HL-60 (cell line): ENCODE measurements around the gene PGLYRP1.
A peak's percentile ranks its signal among the peaks of the same experiment; 100 is the strongest.

Experiments used
- DNase-seq, 2 experiments: peaks; one replicate each; pipeline ENCODE4 v3.0.0-alpha.2; 2010 to 2020; ENCODE audit warnings: low read depth in 1 of 2, low spot score in 1 of 2
- H3K27ac ChIP-seq: fragments of 250-450 bp; sonication (Bioruptor Pico); replicated peaks from 2 replicates; pipeline ENCODE4 v1.5.1; 2020; ENCODE audit warnings: mild to moderate bottlenecking, moderate library complexity
- H3K27me3 ChIP-seq: fragments of 250-450 bp; sonication (Bioruptor Pico); 2 replicates; pipeline ENCODE4 v1.5.1; 2021; ENCODE audit warnings: mild to moderate bottlenecking, moderate library complexity; ENCODE audit not compliant: insufficient read depth, poor library complexity, severe bottlenecking
- H3K4me3 ChIP-seq: replicated peaks from 2 replicates; pipeline ENCODE4 v1.5.1; 2011; ENCODE audit warnings: mild to moderate bottlenecking, control low read depth, low read length; ENCODE audit not compliant: insufficient read depth
- GABPA ChIP-seq: IDR thresholded peaks from 2 replicates; pipeline ENCODE4 v1.6.1; 2012; ENCODE audit warnings: low read depth
- POLR2AphosphoS5 ChIP-seq: IDR thresholded peaks from 2 replicates; pipeline ENCODE4 v1.6.1; 2012; ENCODE audit warnings: low read depth
- REST ChIP-seq: IDR thresholded peaks from 2 replicates; pipeline ENCODE4 v1.6.1; 2012; ENCODE audit warnings: low read depth; ENCODE audit not compliant: insufficient replicate concordance
- SPI1 ChIP-seq: IDR thresholded peaks from 2 replicates; pipeline ENCODE4 v1.6.1; 2012; ENCODE audit warnings: low read depth, mild to moderate bottlenecking, borderline replicate concordance
- TF ChIP-seq, protein P1 (sequence below): IDR thresholded peaks from one replicate; pipeline ENCODE4 v1.5.1; 2011; ENCODE audit warnings: low read length, control low read depth, inconsistent platforms; ENCODE audit not compliant: insufficient read depth

Gene PGLYRP1

GRCh38 chr19:45999653-46000121 lies 23.2 kb downstream of the PGLYRP1 start:
- no peak overlapping the region for H3K27ac ChIP-seq
- H3K4me3 ChIP-seq, result no peak overlapping the region
- TF ChIP-seq SPI1 (no peak), POLR2AphosphoS5 (no peak), GABPA (no peak), REST (no peak)
- TF ChIP-seq, protein P1, sequence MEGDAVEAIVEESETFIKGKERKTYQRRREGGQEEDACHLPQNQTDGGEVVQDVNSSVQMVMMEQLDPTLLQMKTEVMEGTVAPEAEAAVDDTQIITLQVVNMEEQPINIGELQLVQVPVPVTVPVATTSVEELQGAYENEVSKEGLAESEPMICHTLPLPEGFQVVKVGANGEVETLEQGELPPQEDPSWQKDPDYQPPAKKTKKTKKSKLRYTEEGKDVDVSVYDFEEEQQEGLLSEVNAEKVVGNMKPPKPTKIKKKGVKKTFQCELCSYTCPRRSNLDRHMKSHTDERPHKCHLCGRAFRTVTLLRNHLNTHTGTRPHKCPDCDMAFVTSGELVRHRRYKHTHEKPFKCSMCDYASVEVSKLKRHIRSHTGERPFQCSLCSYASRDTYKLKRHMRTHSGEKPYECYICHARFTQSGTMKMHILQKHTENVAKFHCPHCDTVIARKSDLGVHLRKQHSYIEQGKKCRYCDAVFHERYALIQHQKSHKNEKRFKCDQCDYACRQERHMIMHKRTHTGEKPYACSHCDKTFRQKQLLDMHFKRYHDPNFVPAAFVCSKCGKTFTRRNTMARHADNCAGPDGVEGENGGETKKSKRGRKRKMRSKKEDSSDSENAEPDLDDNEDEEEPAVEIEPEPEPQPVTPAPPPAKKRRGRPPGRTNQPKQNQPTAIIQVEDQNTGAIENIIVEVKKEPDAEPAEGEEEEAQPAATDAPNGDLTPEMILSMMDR, result no peak

GRCh38 chr19:45998834-45999233 lies 24.0 kb downstream of the PGLYRP1 start:
- Histone ChIP-seq H3K4me3 (no peak overlapping the region), H3K27ac (no peak overlapping the region), H3K27me3 (no peaks in the 10 kb centered on the region)
- no peak for TF ChIP-seq REST
- TF ChIP-seq POLR2AphosphoS5, result no peak
- no peak for TF ChIP-seq SPI1
- no peak for TF ChIP-seq GABPA
- TF ChIP-seq, protein P1, result no peak
- no peak for DNase-seq

More at GRCh38 chr19:45999653-46000121, 23.2 kb downstream of the PGLYRP1 start:
- no peaks in the 10 kb centered on the region for H3K27me3 ChIP-seq
- no peak for DNase-seq

GRCh38 chr19:45996933-45997332 lies 25.9 kb downstream of the PGLYRP1 start:
- Histone ChIP-seq H3K27ac (no peak overlapping the region), H3K27me3 (no peaks in the 10 kb centered on the region), H3K4me3 (no peak overlapping the region)
- DNase-seq, result no peak
- TF ChIP-seq GABPA, result no peak

- no peaks in the 10 kb centered on the region for H3K27me3 ChIP-seq
- peak overlapping the region; percentile 76 for H3K27ac ChIP-seq
- peak in 1 of 2 experiments; percentile 4 for DNase-seq
- no peak for TF ChIP-seq REST
- no peak for TF ChIP-seq GABPA
- no peak for TF ChIP-seq SPI1
- TF ChIP-seq, protein P1, result no peak
- TF ChIP-seq POLR2AphosphoS5, result no peak; the same call in 1 of the 2 replicates
- H3K4me3 ChIP-seq, result peak overlapping the region; percentile 68
These were observed 27.0 kb downstream of the PGLYRP1 start for GRCh38 chr19:45995715-45996385.
